IPS-15b (cell line): ENCODE results near the gene SMG7.

ENCODE experiments used
- H3K27me3 ChIP-seq: one replicate; pipeline ENCODE4 v1.6.1; 2013; ENCODE audit warnings: low read length; ENCODE audit not compliant: control insufficient read depth, insufficient read depth
- H3K36me3 ChIP-seq: one replicate; pipeline ENCODE4 v1.6.1; 2013; ENCODE audit warnings: low read length; ENCODE audit not compliant: control insufficient read depth, insufficient read depth
- H3K4me1 ChIP-seq: one replicate; pipeline ENCODE4 v1.6.1; 2013; ENCODE audit warnings: mild to moderate bottlenecking, low read length; ENCODE audit not compliant: control insufficient read depth, insufficient read depth
- H3K4me3 ChIP-seq: one replicate; pipeline ENCODE4 v1.5.1; 2013; ENCODE audit warnings: low read depth, low read length
- H3K9ac ChIP-seq: one replicate; pipeline ENCODE4 v1.6.1; 2013; ENCODE audit warnings: low read depth, mild to moderate bottlenecking, low read length
- H3K9me3 ChIP-seq: one replicate; pipeline ENCODE4 v1.6.1; 2013; ENCODE audit warnings: mild to moderate bottlenecking, low read length; ENCODE audit not compliant: control insufficient read depth, insufficient read depth

Gene SMG7

DNA sequence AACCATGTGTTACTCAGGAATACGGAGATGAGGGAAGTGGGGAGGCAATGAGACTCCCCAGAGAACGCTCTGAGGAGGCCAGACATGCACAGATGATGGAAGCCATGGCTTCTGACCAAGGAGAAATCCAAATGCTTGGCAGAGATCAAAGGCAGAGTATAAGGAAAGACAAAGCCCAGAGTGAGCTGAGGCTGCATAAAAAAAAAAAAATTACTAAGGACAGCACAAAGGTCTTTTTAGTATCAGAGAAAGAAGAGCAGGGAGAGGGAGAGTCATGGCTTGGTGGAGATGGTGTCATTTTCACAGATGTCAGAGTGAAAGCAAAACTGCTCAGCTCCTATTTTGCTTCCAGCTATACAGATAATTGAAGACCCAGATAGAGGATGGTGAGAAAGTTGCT, 126.1 kb downstream of the SMG7 start:
- no peak overlapping the region for H3K4me3 ChIP-seq
- H3K4me1 ChIP-seq, result no peaks in the 10 kb centered on the region
- H3K9ac ChIP-seq, result no peak overlapping the region

DNA sequence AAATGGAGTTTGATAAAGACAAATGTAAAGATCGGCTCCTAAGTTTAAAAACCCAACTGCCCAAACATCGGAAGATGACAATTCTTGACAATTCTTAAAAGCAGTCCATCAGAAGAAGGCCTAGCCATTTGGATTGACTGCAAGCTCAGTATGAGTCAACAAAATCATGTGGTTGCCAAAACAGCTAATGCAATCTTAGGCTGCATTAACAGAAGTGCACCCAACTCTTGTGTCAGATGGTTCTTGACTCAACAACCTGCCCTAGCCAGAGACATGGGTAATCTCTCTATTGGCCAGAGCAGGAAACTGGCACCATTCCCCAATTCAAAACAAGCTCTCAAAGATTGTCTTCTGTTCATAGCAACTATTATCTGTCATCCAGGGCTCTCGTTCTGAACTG, 127.8 kb downstream of the SMG7 start:
- Histone ChIP-seq H3K36me3 (no peaks in the 10 kb centered on the region), H3K27me3 (no peaks in the 10 kb centered on the region), H3K9me3 (no peaks in the 10 kb centered on the region), H3K4me3 (no peak overlapping the region), H3K9ac (no peak overlapping the region), H3K4me1 (no peaks in the 10 kb centered on the region)

More for the DNA sequence above, 126.1 kb downstream of the SMG7 start:
- H3K27me3 ChIP-seq, result no peaks in the 10 kb centered on the region
- no peaks in the 10 kb centered on the region for H3K36me3 ChIP-seq
- no peaks in the 10 kb centered on the region for H3K9me3 ChIP-seq

DNA sequence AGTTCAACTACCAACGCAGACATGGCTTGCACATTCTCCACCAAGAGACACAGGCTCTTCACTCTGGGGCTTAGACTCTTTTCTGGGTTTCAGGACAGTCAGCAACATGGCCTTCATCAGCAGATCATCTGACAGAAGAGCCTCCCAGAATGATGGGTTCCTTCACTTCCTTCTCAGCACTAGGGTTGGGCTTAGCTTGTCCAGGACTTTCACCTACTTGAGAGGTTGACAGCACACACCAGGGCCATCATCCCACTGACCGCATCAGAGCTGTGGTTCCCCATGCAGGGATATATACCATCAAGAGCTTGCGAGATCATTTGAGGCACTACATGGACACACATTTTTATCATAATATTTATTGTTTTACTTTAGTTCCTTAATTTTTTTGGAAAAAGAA, 128.3 kb downstream of the SMG7 start:
- Histone ChIP-seq H3K9ac (no peak overlapping the region), H3K9me3 (no peaks in the 10 kb centered on the region), H3K4me1 (no peaks in the 10 kb centered on the region), H3K27me3 (no peaks in the 10 kb centered on the region), H3K36me3 (no peaks in the 10 kb centered on the region), H3K4me3 (no peak overlapping the region)

DNA sequence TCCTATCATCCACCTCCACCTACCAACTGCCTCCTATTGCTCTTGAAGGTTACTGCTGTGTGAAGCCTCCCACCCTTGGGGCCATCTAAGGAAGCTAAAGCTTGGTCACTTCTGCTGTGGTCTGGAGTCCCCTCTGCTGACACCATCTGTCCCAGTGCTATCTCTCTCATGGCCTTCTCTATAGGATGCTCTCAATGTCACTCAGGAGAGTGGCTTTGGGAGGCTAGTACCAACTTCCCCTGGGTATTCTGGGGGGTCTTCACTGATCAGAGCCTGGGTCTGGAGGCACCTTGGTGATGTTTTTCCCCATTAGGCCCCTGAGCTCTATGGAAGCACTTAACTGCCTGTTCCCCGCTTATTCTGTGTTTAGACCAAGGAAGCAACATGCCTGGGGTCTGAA, 130.2 kb downstream of the SMG7 start:
- no peak overlapping the region for H3K4me3 ChIP-seq
- H3K4me1 ChIP-seq, result no peaks in the 10 kb centered on the region
- no peak overlapping the region for H3K9ac ChIP-seq
- no peaks in the 10 kb centered on the region for H3K27me3 ChIP-seq
- no peaks in the 10 kb centered on the region for H3K36me3 ChIP-seq
- no peaks in the 10 kb centered on the region for H3K9me3 ChIP-seq
